Fibroblast of pulmonary artery (primary cell): ENCODE results near the gene MTHFSD.

Experiments used
- DNase-seq: peaks from one replicate; pipeline ENCODE4 v3.0.0-alpha.2; 2010; ENCODE audit warnings: low read depth
- H3K4me3 ChIP-seq: replicated peaks from 2 replicates; pipeline ENCODE4 v1.5.1; 2011; ENCODE audit warnings: low read depth, mild to moderate bottlenecking, control low read depth, low read length, moderate library complexity
- CTCF ChIP-seq: IDR thresholded peaks from 2 replicates; pipeline ENCODE4 v1.5.1; 2011; ENCODE audit warnings: mild to moderate bottlenecking, control low read depth, low read length, inconsistent platforms; ENCODE audit errors: missing control alignments

Gene MTHFSD

GRCh38 chr16:86498671-86499439, 56.2 kb downstream of the MTHFSD start:
- DNase-seq: peak; percentile 36
- no peak for TF ChIP-seq CTCF
- H3K4me3 ChIP-seq: no peak overlapping the region

GRCh38 chr16:86498155-86498670, 56.8 kb downstream of the MTHFSD start:
- H3K4me3 ChIP-seq: no peak overlapping the region
- DNase-seq: no peak
- TF ChIP-seq CTCF: no peak

- H3K4me3 ChIP-seq: no peak overlapping the region
- DNase-seq: no peak
- no peak for TF ChIP-seq CTCF
Observed at GRCh38 chr16:86497551-86498021, 57.4 kb downstream of the MTHFSD start.

GRCh38 chr16:86496929-86497461, 58.0 kb downstream of the MTHFSD start:
- H3K4me3 ChIP-seq: no peak overlapping the region
- TF ChIP-seq CTCF: no peak
- no peak for DNase-seq

- DNase-seq: no peak
- no peak for TF ChIP-seq CTCF
- no peak overlapping the region for H3K4me3 ChIP-seq
Observed at GRCh38 chr16:86496262-86496928, 58.6 kb downstream of the MTHFSD start.

GRCh38 chr16:86495756-86496261, 59.2 kb downstream of the MTHFSD start:
- no peak for DNase-seq
- no peak for TF ChIP-seq CTCF
- no peak overlapping the region for H3K4me3 ChIP-seq
